K562 (cell line): Measurements from ENCODE around the gene TRIP10. TPM values are rescaled to one million over a fixed set of nuclear protein-coding genes. Genes with fewer than 3 reads are reported as not detected.
A peak's percentile ranks its signal among the peaks of the same experiment; 100 is the strongest.

ENCODE experiments used
- CHD1 ChIP-seq: fragments of 200-600 bp; sonication (generic); IDR thresholded peaks from one replicate; pipeline ENCODE4 v1.6.1; 2012; ENCODE audit warnings: mild to moderate bottlenecking, moderate library complexity, low read length, inconsistent platforms
- EP400 ChIP-seq: fragments of 450-650 bp; IDR thresholded peaks from 2 replicates; pipeline ENCODE4 v1.6.1; 2017; ENCODE audit warnings: antibody characterized with exemption, mild to moderate bottlenecking, moderate library complexity
- JUND ChIP-seq, 2 experiments: IDR thresholded peaks; 2 replicates in 1 of 2; 3 replicates in 1 of 2; pipeline ENCODE4 v1.6.1; 2011; ENCODE audit warnings: borderline replicate concordance in 2 of 2, low read depth in 2 of 2, low read length in 2 of 2, improper control_type of control experiment in 1 of 2, missing biosample characterization in 1 of 2, missing genetic modification characterization in 1 of 2, missing genetic modification reagents in 1 of 2
- LCOR ChIP-seq: sonication (generic); formaldehyde crosslinking; IDR thresholded peaks from 2 replicates; pipeline ENCODE4 v1.8.0; 2022; ENCODE audit warnings: mild to moderate bottlenecking, missing genetic modification reagents
- RFX1 ChIP-seq: fragments of 450-650 bp; IDR thresholded peaks from 2 replicates; pipeline ENCODE4 v1.6.1; 2016; ENCODE audit warnings: mild to moderate bottlenecking, moderate library complexity
- XRCC5 ChIP-seq: fragments of 200-400 bp; formaldehyde crosslinking; IDR thresholded peaks from 2 replicates; pipeline ENCODE4 v1.6.1; 2017; ENCODE audit warnings: low read depth, mild to moderate bottlenecking, low read length
- ZBTB2 ChIP-seq: fragments of 450-650 bp; IDR thresholded peaks from 2 replicates; pipeline ENCODE4 v1.6.1; 2016; ENCODE audit warnings: antibody characterized with exemption
- ZBTB7A ChIP-seq: IDR thresholded peaks from 2 replicates; pipeline ENCODE4 v1.6.1; 2011; ENCODE audit warnings: low read depth, mild to moderate bottlenecking, low read length, moderate library complexity, borderline replicate concordance; ENCODE audit not compliant: control insufficient read depth
- ZEB2 ChIP-seq: fragments of 450-650 bp; IDR thresholded peaks from 2 replicates; pipeline ENCODE4 v1.6.1; 2016
- ZFX ChIP-seq: sonication (generic); formaldehyde crosslinking; IDR thresholded peaks from 2 replicates; pipeline ENCODE4 v1.8.0; 2022; ENCODE audit warnings: mild to moderate bottlenecking, missing genetic modification reagents, moderate library complexity
- ZNF445 ChIP-seq: fragments of 250-450 bp; sonication (Bioruptor Pico); IDR thresholded peaks from 2 replicates; pipeline ENCODE4 v1.4.0; 2020; ENCODE audit warnings: low read depth, mild to moderate bottlenecking, moderate library complexity
- ZNF740 ChIP-seq, 3 experiments: fragments of 200-800 bp in 1 of 3; sonication (Bioruptor generic) in 1 of 3; sonication (generic) in 1 of 3; formaldehyde crosslinking in 1 of 3; IDR thresholded peaks; 2 replicates each; pipeline versions ENCODE4 v1.6.1 to v1.8.0; 2016 to 2022; ENCODE audit warnings: mild to moderate bottlenecking in 2 of 3, missing compliant biosample characterization in 2 of 3, missing genetic modification characterization in 2 of 3, missing genetic modification reagents in 1 of 3
- polyA plus RNA-seq, 8 experiments: library from polyadenylated mRNA; depleted of rRNA in 4 of 8; stranded (reverse) in 5 of 8; unstranded in 3 of 8; fragments of >200 nt; fragmentation: Nextera tagmentation in 2 of 8; fragmentation: Illumina TruSeq in 1 of 8; extraction: Ambion mirVana in 2 of 8; extraction: Trizol in 1 of 8; gene quantifications; 2 replicates each; pipeline versions ENCODE4 v1.2.1 to v1.2.3, GENCODE V29; 2011 to 2014; ENCODE audit warnings: inconsistent platforms in 1 of 8, missing spikeins in 1 of 8
- total RNA-seq, 7 experiments: library from RNA; depleted of rRNA in 6 of 7; stranded (reverse); fragments of >200 nt in 6 of 7; fragmentation: Illumina TruSeq in 2 of 7; extraction: Trizol in 2 of 7; gene quantifications; 2 replicates each; pipeline versions ENCODE4 v1.2.1 to v1.2.3, GENCODE V29; 2011 to 2021; ENCODE audit warnings: low replicate concordance in 1 of 7
- TF ChIP-seq, protein P1 (sequence below): fragments of 200-800 bp; sonication (Bioruptor generic); IDR thresholded peaks from 2 replicates; pipeline ENCODE4 v1.6.1; 2017; ENCODE audit warnings: missing genetic modification characterization, missing compliant biosample characterization
- TF ChIP-seq, protein P2 (sequence below): fragments of 250-450 bp; sonication (Bioruptor Pico); IDR thresholded peaks from 2 replicates; pipeline ENCODE4 v1.8.0; 2021; ENCODE audit warnings: borderline replicate concordance, mild to moderate bottlenecking, moderate library complexity; ENCODE audit not compliant: poor library complexity, severe bottlenecking
- TF ChIP-seq, protein P3 (sequence below): fragments of 450-650 bp; IDR thresholded peaks from 2 replicates; pipeline ENCODE4 v1.6.1; 2017; ENCODE audit warnings: antibody characterized with exemption
- TF ChIP-seq, protein P4 (sequence below): sonication (generic); formaldehyde crosslinking; IDR thresholded peaks from 2 replicates; pipeline ENCODE4 v1.8.0; 2022; ENCODE audit warnings: missing genetic modification reagents, mild to moderate bottlenecking, borderline replicate concordance
- TF ChIP-seq, protein P5 (sequence below), 2 experiments: fragments of 450-650 bp; conservative IDR thresholded peaks; 2 replicates each; pipeline ENCODE4 v1.6.1; 2017; ENCODE audit warnings: mild to moderate bottlenecking in 2 of 2, moderate library complexity in 2 of 2

Gene TRIP10
- total and polyA plus RNA-seq, 9 of the 15 experiments (the other 6 are each of a cell fraction or from before 2014, with no cell fraction given): 1.2 to 66.8 (median 36.1) TPM

GRCh38 chr19:6736917-6737283 is 2.6 kb upstream of the TRIP10 start (continued):
- TF ChIP-seq, protein P1, sequence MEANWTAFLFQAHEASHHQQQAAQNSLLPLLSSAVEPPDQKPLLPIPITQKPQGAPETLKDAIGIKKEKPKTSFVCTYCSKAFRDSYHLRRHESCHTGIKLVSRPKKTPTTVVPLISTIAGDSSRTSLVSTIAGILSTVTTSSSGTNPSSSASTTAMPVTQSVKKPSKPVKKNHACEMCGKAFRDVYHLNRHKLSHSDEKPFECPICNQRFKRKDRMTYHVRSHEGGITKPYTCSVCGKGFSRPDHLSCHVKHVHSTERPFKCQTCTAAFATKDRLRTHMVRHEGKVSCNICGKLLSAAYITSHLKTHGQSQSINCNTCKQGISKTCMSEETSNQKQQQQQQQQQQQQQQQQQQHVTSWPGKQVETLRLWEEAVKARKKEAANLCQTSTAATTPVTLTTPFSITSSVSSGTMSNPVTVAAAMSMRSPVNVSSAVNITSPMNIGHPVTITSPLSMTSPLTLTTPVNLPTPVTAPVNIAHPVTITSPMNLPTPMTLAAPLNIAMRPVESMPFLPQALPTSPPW (CRISPR knock-in tag): peak; percentile 83
- TF ChIP-seq XRCC5 (no peak), ZBTB2 (peak; percentile 23; the same call in 1 of the 2 replicates), EP400 (peak; percentile 17), ZBTB7A (peak; percentile 91; the same call in 1 of the 2 replicates), ZFX (CRISPR knock-in tag) (no peak), CHD1 (peak; percentile 73), ZNF445 (CRISPR knock-in tag) (no peak), ZEB2 (no peak), JUND (IDR thresholded peaks at IDR 0.05; ENCODE audit: borderline replicate concordance, low read depth, low read length) (no peak), JUND (tag; IDR thresholded peaks at IDR 0.05; ENCODE audit: borderline replicate concordance, low read depth, low read length) (no peak), LCOR (CRISPR knock-in tag) (0 out of 2 replicates have a peak, but pooled peaks have one; percentile 59), RFX1 (no peak), ZNF740 (CRISPR knock-in tag; IDR thresholded peaks at IDR 0.05) (peak; percentile 74; the same call in 1 of the 2 replicates), ZNF740 (tag; IDR thresholded peaks at IDR 0.05) (peak in 1 of 2 experiments; percentile 65; a peak in 1 of 4 replicates)
- TF ChIP-seq, protein P2, sequence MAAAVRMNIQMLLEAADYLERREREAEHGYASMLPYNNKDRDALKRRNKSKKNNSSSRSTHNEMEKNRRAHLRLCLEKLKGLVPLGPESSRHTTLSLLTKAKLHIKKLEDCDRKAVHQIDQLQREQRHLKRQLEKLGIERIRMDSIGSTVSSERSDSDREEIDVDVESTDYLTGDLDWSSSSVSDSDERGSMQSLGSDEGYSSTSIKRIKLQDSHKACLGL (CRISPR knock-in tag): no peak
- TF ChIP-seq, protein P3, sequence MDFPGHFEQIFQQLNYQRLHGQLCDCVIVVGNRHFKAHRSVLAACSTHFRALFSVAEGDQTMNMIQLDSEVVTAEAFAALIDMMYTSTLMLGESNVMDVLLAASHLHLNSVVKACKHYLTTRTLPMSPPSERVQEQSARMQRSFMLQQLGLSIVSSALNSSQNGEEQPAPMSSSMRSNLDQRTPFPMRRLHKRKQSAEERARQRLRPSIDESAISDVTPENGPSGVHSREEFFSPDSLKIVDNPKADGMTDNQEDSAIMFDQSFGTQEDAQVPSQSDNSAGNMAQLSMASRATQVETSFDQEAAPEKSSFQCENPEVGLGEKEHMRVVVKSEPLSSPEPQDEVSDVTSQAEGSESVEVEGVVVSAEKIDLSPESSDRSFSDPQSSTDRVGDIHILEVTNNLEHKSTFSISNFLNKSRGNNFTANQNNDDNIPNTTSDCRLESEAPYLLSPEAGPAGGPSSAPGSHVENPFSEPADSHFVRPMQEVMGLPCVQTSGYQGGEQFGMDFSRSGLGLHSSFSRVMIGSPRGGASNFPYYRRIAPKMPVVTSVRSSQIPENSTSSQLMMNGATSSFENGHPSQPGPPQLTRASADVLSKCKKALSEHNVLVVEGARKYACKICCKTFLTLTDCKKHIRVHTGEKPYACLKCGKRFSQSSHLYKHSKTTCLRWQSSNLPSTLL: 0 out of 2 replicates have a peak, but pooled peaks have one; percentile 16
- TF ChIP-seq, protein P4, sequence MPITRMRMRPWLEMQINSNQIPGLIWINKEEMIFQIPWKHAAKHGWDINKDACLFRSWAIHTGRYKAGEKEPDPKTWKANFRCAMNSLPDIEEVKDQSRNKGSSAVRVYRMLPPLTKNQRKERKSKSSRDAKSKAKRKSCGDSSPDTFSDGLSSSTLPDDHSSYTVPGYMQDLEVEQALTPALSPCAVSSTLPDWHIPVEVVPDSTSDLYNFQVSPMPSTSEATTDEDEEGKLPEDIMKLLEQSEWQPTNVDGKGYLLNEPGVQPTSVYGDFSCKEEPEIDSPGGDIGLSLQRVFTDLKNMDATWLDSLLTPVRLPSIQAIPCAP: no peak
- TF ChIP-seq, protein P5, sequence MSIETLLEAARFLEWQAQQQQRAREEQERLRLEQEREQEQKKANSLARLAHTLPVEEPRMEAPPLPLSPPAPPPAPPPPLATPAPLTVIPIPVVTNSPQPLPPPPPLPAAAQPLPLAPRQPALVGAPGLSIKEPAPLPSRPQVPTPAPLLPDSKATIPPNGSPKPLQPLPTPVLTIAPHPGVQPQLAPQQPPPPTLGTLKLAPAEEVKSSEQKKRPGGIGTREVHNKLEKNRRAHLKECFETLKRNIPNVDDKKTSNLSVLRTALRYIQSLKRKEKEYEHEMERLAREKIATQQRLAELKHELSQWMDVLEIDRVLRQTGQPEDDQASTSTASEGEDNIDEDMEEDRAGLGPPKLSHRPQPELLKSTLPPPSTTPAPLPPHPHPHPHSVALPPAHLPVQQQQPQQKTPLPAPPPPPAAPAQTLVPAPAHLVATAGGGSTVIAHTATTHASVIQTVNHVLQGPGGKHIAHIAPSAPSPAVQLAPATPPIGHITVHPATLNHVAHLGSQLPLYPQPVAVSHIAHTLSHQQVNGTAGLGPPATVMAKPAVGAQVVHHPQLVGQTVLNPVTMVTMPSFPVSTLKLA (conservative IDR thresholded peaks at IDR 0.05): peak; percentile 27 to 55; a peak in 2 of 4 replicates
